ENCODE data around the gene PEG3. TPM values are rescaled to one million over a fixed set of nuclear protein-coding genes. Genes with fewer than 3 reads are reported as not detected.

The PEG3 gene
- total RNA-seq, 4 donors from 2014 or later = 9.8 to 24.1 (median 18.8) TPM

DNA sequence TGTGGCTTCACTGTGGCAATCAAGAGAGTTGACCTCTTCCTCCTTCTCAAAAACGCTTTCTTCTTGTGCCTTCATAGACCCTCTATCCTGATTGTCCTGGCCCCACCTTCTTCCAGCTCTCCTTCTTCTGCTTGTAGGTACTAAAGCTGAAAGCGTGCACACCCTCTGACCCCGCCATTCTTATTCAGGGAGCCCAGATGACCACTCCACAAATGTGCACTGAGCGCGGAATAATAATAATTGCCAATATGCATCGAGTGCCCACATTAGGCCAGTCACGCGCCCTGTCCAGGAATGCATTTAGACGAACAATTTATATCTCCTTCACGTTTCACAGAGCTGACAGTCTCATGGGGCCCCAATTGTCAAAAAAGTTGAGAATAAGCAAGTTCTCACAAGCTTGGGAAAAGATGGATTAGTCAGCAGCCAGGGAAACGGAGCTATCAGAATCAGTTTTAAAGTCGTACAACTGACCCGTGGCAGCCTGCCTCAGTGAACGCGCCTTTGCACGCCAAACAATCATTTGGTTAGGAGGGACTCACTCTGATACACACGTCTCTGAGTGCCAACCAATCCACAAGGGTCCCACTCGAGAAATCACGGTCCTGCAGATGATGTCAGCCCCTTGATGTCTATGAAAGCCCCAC lies 36.7 kb upstream of the PEG3 start:
- Histone ChIP-seq H3K27me3 (no peaks in the 10 kb centered on the region), H3K4me3 (replicated peaks in 1 of 3) (no peak overlapping the region), H3K36me3 (no peaks in the 10 kb centered on the region), H3K4me1 (no peaks in the 10 kb centered on the region), H3K9me3 (no peaks in the 10 kb centered on the region), H3K27ac (no peak overlapping the region)
- no peak for TF ChIP-seq POLR2A (IDR thresholded peaks at IDR 0.05)
- TF ChIP-seq, protein P1, sequence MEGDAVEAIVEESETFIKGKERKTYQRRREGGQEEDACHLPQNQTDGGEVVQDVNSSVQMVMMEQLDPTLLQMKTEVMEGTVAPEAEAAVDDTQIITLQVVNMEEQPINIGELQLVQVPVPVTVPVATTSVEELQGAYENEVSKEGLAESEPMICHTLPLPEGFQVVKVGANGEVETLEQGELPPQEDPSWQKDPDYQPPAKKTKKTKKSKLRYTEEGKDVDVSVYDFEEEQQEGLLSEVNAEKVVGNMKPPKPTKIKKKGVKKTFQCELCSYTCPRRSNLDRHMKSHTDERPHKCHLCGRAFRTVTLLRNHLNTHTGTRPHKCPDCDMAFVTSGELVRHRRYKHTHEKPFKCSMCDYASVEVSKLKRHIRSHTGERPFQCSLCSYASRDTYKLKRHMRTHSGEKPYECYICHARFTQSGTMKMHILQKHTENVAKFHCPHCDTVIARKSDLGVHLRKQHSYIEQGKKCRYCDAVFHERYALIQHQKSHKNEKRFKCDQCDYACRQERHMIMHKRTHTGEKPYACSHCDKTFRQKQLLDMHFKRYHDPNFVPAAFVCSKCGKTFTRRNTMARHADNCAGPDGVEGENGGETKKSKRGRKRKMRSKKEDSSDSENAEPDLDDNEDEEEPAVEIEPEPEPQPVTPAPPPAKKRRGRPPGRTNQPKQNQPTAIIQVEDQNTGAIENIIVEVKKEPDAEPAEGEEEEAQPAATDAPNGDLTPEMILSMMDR (IDR thresholded peaks at IDR 0.05) = no peak
- intact Hi-C loops (cut with DNase I) = no loop called here
- no peak for DNase-seq
- 64 to 68% methylated on average over 19 of the region's 19 CpGs for WGBS, 2 donors

DNA sequence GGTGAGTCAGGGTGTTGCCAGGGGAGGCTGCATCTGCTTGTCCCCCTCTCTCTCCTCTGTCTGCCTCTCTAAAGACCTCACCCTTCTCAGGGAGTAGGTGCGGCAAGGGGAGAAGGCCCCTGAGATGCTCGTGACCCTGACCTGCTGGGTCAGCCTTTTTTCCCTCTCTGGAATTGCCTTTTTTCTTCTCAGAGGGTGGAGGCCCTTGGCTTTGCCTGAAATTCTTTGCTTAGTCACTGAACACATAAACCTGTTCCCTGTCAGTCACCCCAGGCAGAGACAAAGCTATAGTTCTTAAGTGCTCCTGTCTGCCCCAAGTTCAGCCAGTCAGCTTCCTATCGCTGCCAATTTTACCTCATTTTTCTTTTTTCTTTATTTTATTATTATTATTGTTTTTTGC lies 35.2 kb upstream of the PEG3 start:
- DNase-seq = no peak
- Histone ChIP-seq H3K4me1 (no peaks in the 10 kb centered on the region), H3K4me3 (replicated peaks in 1 of 3) (no peak overlapping the region), H3K27ac (no peak overlapping the region), H3K36me3 (no peaks in the 10 kb centered on the region), H3K27me3 (no peaks in the 10 kb centered on the region), H3K9me3 (no peaks in the 10 kb centered on the region)
- WGBS, 2 donors = 66 to 74% methylated on average over 3 of the region's 3 CpGs
- TF ChIP-seq, protein P1 (IDR thresholded peaks at IDR 0.05) = no peak
- TF ChIP-seq POLR2A (IDR thresholded peaks at IDR 0.05) = no peak
- intact Hi-C loops (cut with DNase I) = no loop called here

DNA sequence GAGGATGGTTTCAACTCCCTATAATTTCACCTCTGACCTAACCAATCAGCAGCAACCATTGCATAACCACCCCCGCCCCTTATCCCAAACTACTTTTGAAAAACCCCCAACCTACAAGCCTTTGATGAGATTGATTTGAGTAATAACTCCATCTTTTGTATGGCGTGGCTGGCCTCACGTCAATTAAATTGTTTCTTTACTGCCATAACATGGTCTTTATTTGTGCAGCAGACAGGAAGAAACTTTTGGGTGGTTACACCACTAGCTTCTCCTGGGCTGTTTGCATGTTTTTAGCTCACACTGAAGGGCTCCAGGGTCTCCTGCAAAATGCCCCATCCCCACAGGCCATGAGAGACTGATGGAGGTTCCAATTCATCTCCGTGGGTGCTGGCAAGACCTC lies 34.0 kb upstream of the PEG3 start:
- no peaks in the 10 kb centered on the region for H3K27me3 ChIP-seq
- TF ChIP-seq POLR2A (IDR thresholded peaks at IDR 0.05) = no peak
- TF ChIP-seq, protein P1 (IDR thresholded peaks at IDR 0.05) = no peak
- intact Hi-C loops (cut with DNase I) = no loop called here
- 90 to 91% methylated on average over 4 of the region's 4 CpGs for WGBS, 2 donors
- H3K9me3 ChIP-seq = no peaks in the 10 kb centered on the region
- no peak overlapping the region for H3K27ac ChIP-seq
- H3K4me3 ChIP-seq (replicated peaks in 1 of 3) = no peak overlapping the region
- no peaks in the 10 kb centered on the region for H3K4me1 ChIP-seq
- no peak for DNase-seq
- no peaks in the 10 kb centered on the region for H3K36me3 ChIP-seq

DNA sequence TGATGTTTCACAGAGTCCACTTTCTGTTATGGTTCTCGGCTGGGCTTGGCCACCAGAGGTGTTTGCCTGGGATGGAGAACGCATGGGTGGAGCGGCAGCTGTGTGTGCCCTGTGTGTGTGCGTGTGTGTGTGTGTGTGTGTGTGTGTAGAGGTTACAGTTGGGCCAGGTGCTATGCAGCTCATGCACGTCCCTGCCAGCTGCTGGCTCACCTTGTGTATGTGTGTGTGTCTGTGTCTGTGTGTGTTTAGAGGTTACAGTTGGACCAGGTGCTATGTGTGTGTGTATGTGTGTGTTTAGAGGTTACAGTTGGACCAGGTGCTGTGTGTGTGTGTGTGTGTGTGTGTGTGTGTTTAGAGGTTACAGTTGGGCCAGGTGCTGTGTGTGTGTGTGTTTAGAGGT lies 33.0 kb upstream of the PEG3 start:
- Histone ChIP-seq H3K27ac (no peak overlapping the region), H3K4me1 (no peaks in the 10 kb centered on the region), H3K4me3 (replicated peaks in 1 of 3) (no peak overlapping the region), H3K27me3 (no peaks in the 10 kb centered on the region), H3K9me3 (no peaks in the 10 kb centered on the region), H3K36me3 (no peaks in the 10 kb centered on the region)
- intact Hi-C loops (cut with DNase I) = no loop called here
- DNase-seq = peak in 1 of 2 donors; percentile 3
- no peak for TF ChIP-seq POLR2A (IDR thresholded peaks at IDR 0.05)
- TF ChIP-seq, protein P1 (IDR thresholded peaks at IDR 0.05) = no peak
- WGBS, 2 donors = 67 to 75% methylated on average over 1 to 5 of the region's 5 CpGs

DNA sequence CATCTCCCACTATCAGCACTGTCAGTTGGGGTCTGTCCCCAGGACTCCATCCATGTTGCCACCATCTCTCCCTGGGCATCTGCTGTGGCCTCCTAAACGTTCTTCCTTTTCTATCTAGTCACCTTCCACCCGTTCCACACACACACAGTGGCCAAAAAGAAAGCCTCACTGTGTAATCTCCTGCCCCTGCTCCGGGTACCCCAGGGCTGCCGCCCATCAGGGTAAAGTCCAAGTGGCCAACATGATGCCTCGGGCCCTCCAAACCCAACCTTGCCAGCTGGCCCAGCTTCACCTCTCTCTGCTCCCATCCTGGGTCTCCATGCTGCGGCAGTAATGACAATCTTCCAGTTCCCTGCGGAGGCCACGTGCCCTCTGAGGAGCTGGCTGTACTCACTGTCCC lies 29.4 kb upstream of the PEG3 start:
- Histone ChIP-seq H3K36me3 (no peaks in the 10 kb centered on the region), H3K4me3 (replicated peaks in 1 of 3) (no peak overlapping the region), H3K27me3 (no peaks in the 10 kb centered on the region), H3K9me3 (no peaks in the 10 kb centered on the region), H3K27ac (no peak overlapping the region), H3K4me1 (peaks cover 4 to 6% of the 10 kb centered on the region in 2 donors)
- TF ChIP-seq, protein P1 (IDR thresholded peaks at IDR 0.05) = no peak
- no peak for TF ChIP-seq POLR2A (IDR thresholded peaks at IDR 0.05)
- 86 to 88% methylated on average over 8 of the region's 8 CpGs for WGBS, 2 donors
- intact Hi-C loops (cut with DNase I) = no loop called here
- no peak for DNase-seq

Measured in thyroid gland (tissue), 4 donors.